GM19043 (cell line): ENCODE data around the gene FBXW8.

ENCODE experiments used
- ATAC-seq: cut with Tn5 transposase; IDR thresholded peaks from one replicate; pipeline ENCODE4 v1.9.1; 2021; ENCODE audit warnings: low read depth; ENCODE audit not compliant: unreplicated experiment

FBXW8 gene, protein sequence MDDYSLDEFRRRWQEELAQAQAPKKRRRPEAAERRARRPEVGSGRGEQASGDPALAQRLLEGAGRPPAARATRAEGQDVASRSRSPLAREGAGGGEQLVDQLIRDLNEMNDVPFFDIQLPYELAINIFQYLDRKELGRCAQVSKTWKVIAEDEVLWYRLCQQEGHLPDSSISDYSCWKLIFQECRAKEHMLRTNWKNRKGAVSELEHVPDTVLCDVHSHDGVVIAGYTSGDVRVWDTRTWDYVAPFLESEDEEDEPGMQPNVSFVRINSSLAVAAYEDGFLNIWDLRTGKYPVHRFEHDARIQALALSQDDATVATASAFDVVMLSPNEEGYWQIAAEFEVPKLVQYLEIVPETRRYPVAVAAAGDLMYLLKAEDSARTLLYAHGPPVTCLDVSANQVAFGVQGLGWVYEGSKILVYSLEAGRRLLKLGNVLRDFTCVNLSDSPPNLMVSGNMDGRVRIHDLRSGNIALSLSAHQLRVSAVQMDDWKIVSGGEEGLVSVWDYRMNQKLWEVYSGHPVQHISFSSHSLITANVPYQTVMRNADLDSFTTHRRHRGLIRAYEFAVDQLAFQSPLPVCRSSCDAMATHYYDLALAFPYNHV

DNA sequence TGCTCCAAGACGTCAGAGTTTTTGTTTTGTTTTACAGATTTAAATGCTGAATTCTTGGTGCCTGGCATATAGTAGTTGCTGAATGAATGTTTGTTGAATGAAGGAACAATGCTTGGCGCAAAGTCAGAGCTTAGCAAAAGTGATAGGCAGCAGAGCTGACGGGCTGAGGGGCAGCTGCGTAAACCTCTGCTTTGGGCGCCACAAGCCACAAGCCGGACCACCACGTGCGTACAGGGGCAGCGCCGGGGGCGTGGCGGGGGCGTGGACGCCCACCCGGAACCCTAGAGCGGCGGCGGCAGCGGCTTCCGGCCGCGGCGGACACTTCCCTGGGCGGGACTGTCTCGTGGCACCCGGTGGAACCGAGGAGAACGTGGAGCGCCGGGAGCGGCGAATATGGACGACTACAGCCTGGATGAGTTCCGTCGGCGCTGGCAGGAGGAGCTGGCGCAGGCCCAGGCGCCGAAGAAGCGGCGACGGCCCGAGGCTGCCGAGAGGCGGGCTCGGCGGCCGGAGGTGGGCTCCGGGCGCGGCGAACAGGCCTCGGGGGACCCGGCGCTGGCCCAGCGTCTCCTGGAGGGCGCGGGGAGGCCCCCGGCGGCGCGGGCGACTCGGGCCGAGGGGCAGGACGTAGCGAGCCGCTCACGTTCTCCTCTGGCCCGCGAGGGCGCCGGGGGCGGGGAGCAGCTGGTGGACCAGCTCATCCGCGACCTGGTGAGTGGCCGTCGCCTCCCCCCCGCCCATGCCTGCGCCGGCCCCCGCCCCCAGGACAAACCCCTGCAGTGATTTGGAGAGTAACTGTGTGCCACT lies at the start of gene FBXW8:
FBXW8 (plus strand) TSS at position 306 of the 807 bp plus-strand sequence; CDS start at position 394, 88 bp downstream.
- peak; percentile 91 for ATAC-seq

DNA sequence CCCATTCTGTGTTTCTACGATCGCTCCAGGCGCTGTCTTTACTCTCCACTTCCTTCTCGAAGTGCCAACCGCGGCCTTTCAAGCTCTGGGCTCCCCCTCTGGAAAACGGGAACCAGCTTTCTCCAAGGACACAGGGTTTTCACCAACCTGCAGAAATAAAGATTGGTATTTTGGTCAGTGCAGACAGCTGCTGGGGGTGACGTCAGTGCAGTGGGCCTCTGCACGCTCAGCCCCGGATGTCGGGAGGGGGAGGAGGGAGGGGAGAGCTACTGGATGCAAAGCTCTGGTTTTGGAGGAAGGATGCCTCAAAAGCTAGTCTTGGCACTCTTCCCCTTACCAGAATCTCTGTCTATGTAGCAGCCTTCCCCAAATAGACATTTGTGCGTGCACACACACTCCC lies 49.4 kb upstream of the FBXW8 start:
- peak; percentile 87 for ATAC-seq

DNA sequence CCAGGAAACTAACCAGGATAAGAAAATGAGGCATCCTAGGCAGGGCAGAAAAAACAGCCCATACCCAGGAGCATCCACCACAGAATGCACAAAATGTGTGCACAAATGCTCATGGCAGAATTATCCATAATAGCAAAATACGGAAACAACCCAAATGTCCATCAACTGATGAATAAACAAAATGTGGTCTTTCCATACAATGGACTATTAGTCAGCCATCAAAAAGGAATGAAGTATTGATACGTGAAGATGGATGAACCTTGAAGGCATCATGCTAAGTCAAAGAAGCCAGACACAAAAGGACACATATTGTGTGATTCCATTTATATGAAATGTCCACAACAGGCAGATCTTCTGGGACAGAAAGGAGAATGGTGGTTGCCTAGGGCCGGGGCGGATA lies 48.6 kb upstream of the FBXW8 start:
- ATAC-seq = no peak

DNA sequence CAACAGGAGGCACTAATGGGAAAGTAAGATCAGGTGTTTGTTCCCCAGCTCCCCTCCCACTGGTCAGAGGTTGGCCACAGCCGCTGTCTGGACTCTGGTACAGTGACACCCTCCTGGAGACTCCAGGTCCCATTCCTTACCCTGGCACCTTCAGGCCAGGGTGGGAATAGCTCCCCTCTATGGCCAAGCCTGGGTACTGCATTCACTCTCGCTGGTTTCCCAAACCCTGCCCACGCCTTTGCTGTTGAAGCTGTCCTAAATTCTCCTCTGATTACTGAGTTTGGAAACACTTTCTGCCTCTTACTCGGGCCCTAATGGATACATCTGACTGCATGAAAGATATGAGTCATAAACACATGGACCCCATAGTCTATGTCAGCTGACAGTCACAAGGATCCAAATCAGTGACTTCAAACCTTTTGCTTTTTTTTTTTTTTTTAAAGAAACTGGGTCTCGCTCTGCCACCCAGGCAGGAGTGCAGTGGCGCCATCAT lies 47.4 kb upstream of the FBXW8 start:
- ATAC-seq = no peak

DNA sequence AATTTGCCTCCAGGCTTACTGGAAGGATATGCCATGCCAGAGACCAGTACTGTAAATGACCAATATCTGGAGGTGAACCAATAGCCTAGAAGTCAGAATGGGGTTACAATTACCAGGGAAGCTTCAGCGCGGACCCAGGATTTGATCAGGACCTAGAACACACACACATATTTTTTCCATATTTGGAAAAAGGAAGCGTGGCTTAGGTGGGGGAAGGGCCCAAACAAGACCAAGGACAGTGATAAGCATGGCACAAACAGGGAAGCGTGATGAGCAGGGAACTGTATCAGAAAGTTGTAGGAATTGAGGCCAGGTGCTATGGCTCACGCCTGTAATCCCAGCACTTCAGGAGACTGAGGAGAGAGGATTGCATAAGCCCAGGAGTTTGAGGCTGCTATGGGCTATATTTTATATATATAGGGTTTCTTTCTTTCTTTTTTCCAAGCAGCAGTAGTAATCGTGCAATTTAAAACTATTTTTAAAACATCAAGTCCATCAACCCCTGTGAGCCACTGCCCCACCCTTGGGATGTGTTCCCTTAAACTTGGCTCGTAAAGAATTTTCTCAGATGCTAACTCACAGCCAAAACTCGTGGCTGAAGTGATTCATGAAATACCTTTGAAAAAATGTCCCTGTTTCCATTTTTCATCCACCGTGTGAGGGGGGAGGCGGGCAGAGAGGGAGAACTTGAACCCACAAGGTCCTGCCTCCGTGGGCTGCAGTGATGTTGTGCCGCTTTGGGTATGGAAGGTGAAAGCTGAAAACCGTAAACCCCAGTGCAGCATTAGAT lies 46.2 kb upstream of the FBXW8 start:
- no peak for ATAC-seq

DNA sequence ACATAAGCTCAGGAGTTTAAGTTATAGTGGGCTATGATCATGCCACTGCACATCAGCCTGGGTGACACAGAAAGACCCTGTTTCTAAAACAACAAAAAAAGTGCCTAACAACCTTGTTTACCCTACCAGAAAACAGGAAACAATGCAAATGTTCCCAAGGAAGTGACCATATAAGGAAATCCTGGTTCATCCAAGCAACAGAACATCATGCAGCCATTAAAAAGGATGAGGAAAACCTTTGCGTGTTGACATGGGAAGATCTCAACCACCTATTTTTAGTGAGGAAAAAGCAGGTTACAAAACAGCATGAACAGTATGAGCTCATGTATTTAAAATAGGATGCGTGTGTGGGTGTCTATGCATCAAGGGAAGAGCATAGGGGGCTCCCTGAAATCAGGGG lies 43.2 kb upstream of the FBXW8 start:
- no peak for ATAC-seq

DNA sequence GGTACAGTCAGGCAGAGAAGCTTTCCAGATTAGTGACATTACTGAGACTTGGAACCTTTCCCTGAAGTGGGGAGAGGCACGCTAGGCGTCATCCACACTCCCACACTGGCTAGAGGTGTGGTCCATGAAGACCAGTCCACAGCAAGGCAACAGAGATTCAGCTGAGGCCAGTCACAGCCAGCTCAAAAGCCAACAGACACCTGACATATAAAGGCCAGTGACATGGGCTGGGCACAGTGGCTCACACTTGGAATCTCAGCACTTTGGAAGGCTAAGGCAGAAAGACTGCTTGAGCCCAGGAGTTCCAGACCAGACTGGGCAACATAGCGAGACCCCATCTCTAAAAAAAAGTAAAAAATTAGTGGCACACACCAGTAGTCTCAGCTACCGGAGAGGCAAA lies 40.4 kb upstream of the FBXW8 start:
- no peak for ATAC-seq

DNA sequence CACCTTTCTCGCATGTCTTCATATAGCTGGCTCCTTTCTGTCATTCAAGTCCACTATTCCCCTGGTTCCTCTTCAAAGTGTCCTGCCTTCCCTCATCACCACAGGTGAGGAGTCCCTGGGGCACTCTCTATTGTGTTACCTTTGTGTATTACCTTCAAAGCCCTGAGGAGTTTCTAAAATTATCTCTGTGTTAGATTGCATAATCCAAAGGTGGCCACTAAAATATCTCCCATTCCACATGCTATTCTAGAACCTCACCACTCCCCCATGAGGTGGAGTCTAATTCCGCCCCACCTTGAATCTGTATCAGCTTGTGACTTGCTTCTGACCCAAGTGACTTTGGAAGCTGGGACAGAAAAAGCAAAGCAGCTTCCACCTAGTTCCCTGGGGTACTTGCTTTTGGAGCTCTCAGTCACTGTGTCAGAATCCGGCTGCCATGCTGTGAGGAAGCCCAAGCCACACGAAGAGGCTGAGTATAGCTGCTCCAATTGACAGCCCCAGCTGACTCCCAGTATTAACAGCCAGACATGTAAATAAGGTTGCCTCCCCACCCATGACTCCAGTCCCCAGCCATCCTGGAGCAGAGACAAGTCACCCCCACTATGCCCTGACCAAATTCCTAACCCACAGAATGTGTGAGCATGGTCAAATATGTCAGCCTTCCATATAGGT lies 36.3 kb upstream of the FBXW8 start:
- ATAC-seq = no peak

DNA sequence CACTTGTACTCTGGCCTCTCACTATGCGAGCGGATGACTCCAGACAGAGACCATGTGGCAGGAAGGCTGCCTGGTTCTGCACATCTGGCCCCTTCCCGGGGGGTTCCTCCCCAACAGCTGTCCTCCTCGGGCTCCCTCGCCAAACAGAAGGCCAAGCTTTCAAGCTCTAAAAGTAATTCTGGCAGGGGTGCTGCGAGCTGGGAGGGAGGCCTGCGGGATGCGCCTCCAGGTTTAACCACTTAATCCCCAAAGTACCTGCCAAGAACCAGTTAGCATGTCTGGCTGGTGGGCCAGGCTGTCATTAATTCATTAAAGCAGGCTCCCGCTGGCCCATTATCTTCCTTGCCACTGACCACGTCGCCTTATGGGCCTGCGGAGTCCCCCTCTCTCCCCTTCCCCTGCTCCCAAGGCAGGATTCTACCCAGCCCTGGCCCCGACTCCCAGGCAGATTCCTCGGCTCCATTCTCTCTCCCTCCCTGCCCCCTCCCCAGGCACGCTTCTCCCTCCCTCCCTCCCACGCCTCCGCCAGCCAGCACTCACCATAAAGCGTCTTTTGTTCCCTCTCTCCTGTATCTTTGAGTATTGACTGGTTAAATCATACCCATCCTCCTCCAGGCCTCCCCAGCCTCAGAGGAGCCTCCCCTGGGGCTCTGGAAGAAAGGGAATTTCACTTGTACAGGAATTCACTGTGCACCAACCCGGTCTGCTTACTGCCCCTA lies 34.4 kb upstream of the FBXW8 start:
- no peak for ATAC-seq

DNA sequence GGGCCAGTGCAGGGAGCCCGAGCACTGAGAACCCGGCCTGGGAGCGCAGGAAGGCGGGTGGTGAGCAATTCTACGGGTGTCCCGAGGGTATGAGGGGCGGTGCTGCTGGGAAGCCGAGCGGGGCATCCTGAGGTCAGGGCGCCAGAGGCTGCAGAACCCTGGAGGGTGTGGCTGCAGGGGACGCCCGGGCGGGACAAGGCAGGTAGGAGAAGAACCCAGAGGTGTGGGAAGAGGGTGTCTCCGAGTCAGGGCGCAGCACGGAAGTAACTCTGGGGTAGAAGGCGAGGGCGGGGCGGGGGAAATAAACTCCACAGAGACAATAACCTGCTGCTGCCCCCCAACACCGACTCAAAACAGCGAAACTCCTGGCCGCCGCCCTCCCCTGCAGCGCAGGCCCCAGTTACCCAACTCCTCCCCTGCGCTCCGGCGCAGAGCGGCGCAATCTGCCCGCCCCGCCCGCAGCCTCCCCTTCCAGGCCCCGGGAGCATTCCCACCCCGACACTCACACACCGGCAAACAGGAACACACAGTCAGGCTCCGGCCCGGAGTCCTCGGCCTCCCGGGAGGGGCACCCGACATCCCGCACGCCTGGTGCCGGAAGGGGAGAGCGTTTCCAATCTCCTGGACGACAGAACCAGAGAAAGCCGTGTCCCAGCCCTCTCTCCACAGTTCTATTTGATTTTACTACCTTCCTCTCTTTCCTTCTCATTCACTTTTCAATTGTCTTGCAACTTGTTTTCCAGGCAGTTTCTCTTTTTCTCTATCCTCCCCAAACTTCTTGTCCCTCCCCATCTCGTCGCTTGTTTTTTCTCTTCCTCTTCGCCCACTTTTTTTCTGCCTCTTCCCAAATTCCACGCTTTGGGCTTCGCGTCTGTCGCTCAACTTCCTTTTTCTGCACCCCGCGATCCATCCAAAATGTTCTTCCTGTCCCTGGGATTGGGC lies 31.9 kb upstream of the FBXW8 start:
- ATAC-seq = no peak

DNA sequence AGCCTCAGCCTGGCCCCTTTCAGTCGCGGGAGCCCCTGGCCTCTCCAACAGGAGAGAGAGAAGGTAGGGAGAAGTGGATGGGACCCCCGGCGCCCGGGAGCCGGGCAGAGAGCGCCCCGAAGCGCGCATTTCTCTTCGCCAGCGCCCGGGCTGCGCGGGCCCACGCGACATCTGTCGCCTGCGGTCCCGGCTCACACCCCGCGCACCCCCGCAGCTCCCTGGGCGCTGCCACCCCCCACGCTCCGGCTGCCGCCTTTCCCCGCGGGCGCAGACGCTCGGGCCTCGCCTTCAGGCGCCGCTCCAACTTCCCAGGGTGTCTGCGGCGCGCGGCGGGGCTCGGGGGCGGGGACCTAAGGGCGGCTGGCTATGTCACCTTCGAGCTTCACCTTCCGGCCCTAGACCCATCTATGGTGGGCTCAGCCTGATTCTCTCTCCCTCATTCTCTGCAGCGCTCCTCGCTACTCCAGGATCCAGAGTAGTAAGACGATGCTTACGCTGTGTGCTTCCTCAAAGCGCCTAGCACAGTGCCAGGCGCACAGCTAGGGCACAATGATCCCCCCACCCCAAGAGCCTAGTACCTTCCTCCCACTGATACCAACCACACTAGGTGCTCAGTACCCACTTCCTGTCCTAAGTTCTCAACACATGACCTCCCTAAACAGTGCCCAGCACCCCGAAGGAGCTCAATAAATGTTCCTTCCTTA lies 31.1 kb upstream of the FBXW8 start:
- no peak for ATAC-seq

DNA sequence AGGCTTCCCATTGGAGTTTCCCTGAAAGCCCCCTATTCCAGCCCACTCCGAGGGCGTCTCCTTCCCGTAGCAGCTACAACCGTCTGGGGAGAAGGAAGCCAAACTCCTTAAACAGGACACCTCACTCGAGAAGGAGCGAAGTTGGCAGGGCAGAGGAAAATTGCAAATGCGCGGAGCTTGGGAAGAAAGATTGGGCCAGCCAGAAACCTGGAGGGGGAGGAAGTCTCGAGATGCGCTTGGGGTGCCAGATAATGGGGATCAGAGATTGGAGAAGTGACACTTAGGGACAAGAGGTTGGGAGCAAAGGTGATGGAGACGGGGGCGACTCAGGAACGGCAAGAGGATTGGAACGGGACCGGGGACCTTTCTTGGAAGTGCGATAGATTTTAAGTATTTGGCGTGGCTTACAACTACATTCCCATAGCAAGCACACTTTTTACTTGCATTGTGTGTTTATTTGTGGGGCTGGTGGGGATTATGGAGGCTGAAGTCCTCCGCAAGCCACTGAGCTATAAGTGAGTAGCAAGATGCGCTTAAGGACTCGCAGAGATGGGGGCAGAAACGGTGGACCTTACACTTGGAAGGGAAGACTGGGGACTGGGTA lies 30.4 kb upstream of the FBXW8 start:
- no peak for ATAC-seq

DNA sequence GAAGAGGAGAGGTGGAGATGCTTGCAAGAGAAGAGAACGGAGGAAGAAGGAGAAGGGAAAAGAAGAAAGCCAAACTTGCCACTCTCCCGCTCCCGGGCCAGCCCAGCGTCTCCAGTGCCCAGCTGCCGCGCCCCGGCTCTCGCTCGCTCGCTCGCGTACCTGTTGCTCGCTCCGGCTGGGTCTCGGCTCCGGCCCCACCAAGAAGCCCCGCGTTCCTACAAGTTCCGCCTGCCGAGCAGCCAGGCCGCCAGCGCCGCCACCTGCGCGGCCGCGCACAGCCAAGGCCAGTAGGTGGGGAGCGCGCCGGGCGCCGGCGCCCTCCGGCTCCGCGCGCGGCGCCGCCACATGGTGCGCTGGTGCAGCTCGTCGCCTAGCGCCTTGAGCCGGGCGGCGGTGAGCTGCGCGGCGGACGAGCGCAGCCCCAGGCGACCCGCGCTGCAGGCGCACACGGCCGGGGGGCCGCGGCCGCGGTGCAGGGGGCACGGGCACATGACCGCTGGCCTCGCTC lies 29.9 kb upstream of the FBXW8 start:
- no peak for ATAC-seq

DNA sequence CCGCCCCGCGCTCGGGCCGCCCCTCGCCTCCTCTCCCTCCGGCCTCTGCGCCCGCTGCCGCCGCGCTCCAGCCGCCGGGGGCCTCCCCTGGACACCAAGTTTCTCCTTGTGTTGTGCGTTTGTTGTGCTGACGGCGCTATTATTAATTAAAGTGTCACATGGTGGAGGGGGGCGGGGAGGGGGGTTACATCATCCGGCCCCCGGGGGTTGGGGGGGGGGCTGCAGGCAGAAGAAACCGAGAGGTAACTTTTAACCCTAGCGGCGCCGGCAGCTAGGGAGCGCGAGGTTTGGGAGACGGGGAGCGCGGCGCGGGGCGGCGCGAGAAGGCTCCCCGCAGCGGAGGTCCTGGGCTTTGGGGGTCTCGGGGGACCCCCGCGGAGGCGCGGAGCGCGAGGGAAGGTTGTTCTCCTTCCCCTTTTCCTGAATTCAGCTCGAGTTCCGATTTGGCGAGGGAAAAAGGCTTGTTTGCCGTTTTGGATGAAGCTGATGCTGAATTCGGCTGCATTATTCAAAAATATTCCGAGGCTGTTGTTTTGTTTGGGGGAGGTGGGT lies 29.3 kb upstream of the FBXW8 start, which contains the start of gene HRK:
HRK (minus strand) TSS at position 117 of the 552 bp plus-strand sequence. CDS start 134 bp downstream, outside the sequence.
- ATAC-seq = no peak

DNA sequence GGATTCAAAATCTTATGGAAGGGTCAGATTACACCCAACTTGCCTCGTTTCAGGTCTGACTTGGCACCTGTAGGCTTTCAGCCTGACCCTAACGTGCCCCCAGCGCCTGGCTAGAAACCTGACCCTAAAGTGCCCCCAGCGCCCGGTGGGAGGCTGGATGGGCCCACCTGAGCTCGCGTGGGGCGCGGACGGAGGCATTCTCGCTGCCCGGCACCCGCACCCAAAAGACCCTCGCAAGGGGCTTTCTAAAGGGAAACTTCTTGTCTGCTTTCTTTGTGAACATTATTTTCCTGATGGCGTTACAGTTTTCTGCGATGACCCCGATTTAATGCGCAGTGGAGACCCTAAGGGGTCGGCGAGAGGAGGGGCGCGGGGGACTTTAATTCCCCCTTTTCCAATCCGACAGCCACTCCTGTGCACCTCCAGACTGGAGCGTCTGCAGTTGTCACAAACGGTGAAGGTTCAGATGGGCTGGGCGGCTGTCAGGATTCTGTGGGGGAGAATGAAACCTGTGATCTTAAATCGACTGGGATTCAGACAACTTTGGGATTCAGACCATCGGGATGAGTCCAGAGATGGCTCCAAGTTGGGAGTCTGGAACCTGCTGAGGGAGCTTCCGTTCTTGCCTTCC lies 28.8 kb upstream of the FBXW8 start:
- ATAC-seq = no peak

DNA sequence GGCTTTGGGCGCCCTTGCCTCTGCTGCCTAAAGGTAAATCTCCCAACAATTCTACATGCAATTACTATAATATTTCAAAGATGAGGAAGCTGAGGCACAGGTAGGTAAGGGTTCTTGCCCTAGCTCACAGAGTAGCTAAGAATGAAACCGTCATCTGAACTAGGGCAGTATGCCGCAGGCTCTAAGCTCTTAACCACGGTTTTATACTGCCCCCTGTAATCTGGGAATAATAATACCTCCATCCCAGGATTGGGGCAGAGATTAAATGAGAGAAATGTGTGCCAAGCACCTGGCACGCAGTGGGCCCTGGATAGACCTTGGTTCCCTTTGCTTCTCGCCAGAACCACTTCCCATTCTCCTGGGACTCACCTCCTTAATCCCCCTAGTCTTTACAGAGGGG lies 28.0 kb upstream of the FBXW8 start:
- ATAC-seq = no peak
